Chondrocyte (in vitro differentiated cells): ENCODE results near the gene NMB. TPM values are rescaled to one million over a fixed set of nuclear protein-coding genes. Genes with fewer than 3 reads are reported as not detected.

Experiments
- DNase-seq: peaks from one replicate; pipeline ENCODE4 v3.0.0; 2021; ENCODE audit warnings: mixed read lengths, low spot score
- H3K27ac Mint-ChIP-seq: one replicate; pipeline ENCODE4 v1.8.0; 2021; ENCODE audit warnings: mild to moderate bottlenecking, moderate library complexity, mixed read lengths; ENCODE audit not compliant: unreplicated experiment
- H3K27me3 Mint-ChIP-seq: 2 replicates; pipeline ENCODE4 v1.8.0; 2021; ENCODE audit warnings: low read depth, mixed read lengths
- H3K36me3 Mint-ChIP-seq: 2 replicates; pipeline ENCODE4 v1.8.0; 2021; ENCODE audit warnings: low read depth, mixed read lengths
- H3K4me1 Mint-ChIP-seq: 2 replicates; pipeline ENCODE4 v1.8.0; 2021; ENCODE audit warnings: low read depth, mild to moderate bottlenecking, mixed read lengths
- H3K4me3 Mint-ChIP-seq: one replicate; pipeline ENCODE4 v1.8.0; 2021; ENCODE audit warnings: mild to moderate bottlenecking, moderate library complexity, mixed read lengths; ENCODE audit not compliant: unreplicated experiment
- H3K9me3 Mint-ChIP-seq: 2 replicates; pipeline ENCODE4 v1.8.0; 2021; ENCODE audit warnings: low read depth, mixed read lengths
- total RNA-seq: library from RNA; stranded (reverse); gene quantifications from 3 replicates; pipeline ENCODE4 v1.2.1, GENCODE V29; 2021
- TF ChIP-seq, protein P1 (sequence below): fragments of 200-600 bp; sonication (generic); IDR thresholded peaks from 2 replicates; pipeline ENCODE4 v1.5.0; 2021; ENCODE audit warnings: antibody characterized with exemption, mild to moderate bottlenecking, moderate library complexity

NMB gene
- total RNA-seq, 1 donor from 2014 or later, result 7.8 TPM

DNA sequence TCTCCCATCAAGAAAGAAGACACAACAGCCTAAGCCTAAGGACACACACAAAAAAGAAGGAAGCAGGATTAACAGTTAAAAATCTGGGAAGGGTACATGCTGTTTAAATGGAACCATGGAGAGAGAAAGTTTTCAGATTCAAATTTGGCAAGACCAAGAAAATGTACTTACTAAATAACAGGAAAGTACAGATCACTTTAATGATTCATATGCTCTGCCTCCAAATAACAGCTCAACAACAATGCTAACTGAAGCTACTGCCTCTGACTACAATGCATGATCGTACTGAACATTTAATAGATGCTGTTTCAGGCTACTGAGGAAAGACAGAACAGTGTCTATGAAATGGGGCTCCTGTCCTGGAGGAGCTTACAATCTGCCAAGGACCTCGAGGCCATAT is 8.4 kb upstream of the NMB start:
- Mint-ChIP-seq H3K36me3 (peaks cover 23% of the 10 kb centered on the region), H3K27ac (no peak overlapping the region), H3K4me1 (peaks cover 7% of the 10 kb centered on the region), H3K4me3 (no peak overlapping the region), H3K9me3 (no peaks in the 10 kb centered on the region), H3K27me3 (no peaks in the 10 kb centered on the region)
- TF ChIP-seq, protein P1, sequence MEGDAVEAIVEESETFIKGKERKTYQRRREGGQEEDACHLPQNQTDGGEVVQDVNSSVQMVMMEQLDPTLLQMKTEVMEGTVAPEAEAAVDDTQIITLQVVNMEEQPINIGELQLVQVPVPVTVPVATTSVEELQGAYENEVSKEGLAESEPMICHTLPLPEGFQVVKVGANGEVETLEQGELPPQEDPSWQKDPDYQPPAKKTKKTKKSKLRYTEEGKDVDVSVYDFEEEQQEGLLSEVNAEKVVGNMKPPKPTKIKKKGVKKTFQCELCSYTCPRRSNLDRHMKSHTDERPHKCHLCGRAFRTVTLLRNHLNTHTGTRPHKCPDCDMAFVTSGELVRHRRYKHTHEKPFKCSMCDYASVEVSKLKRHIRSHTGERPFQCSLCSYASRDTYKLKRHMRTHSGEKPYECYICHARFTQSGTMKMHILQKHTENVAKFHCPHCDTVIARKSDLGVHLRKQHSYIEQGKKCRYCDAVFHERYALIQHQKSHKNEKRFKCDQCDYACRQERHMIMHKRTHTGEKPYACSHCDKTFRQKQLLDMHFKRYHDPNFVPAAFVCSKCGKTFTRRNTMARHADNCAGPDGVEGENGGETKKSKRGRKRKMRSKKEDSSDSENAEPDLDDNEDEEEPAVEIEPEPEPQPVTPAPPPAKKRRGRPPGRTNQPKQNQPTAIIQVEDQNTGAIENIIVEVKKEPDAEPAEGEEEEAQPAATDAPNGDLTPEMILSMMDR, result no peak
- no peak for DNase-seq

DNA sequence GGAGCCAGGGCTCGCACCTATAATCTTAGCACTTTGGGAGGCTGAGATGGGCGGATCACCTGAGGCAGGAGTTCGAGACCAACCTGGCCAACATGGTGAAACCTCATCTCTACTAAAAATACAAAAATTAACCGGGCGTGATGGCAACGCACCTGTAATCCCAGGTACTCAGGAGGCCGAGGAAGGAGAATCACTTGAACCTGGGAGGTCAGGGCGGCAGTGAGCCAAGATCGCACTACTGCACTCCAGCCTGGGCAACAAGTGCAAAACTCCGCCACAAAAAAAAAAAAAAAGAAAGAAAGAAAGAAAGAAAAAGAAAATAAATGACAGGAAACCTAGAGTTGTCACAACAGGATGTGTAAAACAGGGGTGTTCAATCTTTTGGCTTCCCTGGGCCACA is 3.0 kb upstream of the NMB start:
- DNase-seq, result no peak
- no peak overlapping the region for H3K27ac Mint-ChIP-seq
- H3K27me3 Mint-ChIP-seq, result no peaks in the 10 kb centered on the region
- peaks cover 12% of the 10 kb centered on the region for H3K4me1 Mint-ChIP-seq
- H3K9me3 Mint-ChIP-seq, result no peaks in the 10 kb centered on the region
- TF ChIP-seq, protein P1, result no peak
- H3K36me3 Mint-ChIP-seq, result peaks cover 9% of the 10 kb centered on the region
- no peak overlapping the region for H3K4me3 Mint-ChIP-seq

DNA sequence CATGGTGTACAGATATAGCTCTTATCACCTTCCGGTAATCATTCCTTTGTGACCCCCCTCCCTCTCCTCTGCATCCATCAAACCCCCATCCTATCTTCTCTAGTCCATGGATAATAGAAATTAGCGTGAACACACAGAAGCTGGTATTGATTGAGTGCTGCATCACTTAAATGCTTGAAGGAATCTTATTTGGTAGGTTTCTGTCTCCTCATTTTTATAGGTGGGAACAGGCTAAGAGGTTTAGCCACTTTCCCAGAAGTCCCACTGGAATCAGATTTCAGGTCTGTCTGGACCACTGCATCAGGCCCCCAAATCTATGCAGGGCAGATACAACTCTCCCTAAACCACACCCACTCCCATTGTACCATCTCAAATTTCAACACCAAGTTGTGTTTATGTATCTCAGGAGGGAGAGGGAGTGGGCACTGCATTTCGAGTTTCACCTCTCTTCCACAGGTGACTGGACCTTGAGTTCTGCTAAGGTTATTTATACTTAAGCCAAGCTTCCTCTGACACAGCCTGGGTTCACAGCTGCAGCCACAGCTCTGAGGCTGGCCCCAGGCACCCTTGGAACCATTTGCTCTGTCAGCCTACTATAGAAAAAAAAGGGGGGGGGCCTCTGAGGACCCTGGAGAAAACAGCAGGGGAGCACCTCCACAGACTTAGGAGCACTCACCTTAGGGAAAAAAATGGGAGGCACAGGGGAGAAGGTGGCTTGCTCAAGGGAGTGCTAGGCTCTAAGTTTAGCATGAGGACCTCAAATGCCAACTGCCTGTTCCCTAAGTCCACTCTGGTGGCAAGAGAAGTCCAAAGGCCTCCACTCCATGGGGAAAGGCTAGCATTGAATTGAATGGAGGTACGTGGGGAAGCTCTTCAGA is 2.1 kb upstream of the NMB start:
- Mint-ChIP-seq H3K4me1 (peaks cover 18% of the 10 kb centered on the region), H3K27ac (peak overlapping the region; percentile 5), H3K9me3 (no peaks in the 10 kb centered on the region), H3K27me3 (no peaks in the 10 kb centered on the region), H3K36me3 (peaks cover 5% of the 10 kb centered on the region), H3K4me3 (no peak overlapping the region)
- DNase-seq, result no peak
- TF ChIP-seq, protein P1, result no peak

DNA sequence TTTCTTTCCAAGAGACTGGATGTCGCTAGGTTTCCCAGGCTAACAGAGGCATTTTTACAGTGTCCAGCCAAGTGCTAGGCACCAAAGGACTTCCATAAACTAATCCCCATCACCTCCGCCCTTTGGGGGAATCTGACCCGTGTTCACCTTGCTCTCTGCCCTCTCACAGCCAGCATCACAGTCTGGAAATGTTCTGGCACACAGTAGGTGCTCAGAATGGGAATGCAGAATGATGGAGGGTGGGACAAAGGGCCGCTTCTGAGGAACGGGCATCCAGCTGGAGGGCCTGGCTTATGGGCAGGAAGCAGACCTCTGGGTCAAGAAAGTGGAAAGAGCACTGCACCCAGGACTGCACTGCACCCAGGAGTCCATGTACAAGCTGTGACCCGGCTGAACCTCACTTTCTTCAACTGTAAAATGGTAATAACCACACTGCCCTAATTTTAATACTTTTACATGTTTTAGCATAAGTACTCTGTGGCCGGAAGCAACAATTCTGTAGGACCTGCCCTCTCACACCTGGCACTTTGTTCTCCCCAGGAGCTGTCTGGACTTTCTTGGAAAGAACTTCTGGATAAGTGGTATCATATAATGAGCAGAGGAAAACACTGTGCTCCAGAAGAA is 901 bp upstream of the NMB start:
- TF ChIP-seq, protein P1, result no peak
- Mint-ChIP-seq H3K4me3 (peak overlapping the region; percentile 70), H3K36me3 (peaks cover 1% of the 10 kb centered on the region), H3K4me1 (peaks cover 24% of the 10 kb centered on the region), H3K27me3 (no peaks in the 10 kb centered on the region), H3K9me3 (no peaks in the 10 kb centered on the region), H3K27ac (peak overlapping the region; percentile 85)
- no peak for DNase-seq

DNA sequence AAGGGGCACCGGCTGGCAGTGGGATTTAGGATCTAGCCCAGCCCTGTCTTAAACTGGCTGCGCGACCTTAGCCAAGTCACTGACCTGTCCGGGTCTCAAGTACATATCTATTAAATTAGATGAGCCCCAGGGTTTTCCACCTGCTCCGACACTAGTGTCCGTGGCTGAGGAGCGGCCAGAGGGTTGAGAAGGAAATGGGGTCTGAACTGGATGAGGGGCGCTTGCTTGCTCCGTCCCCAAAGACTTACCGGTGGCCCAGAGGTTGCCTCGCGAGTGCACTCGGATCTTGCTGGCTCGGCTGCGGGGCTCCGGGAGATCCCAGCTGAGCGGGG is 285 bp downstream of the NMB start:
- Mint-ChIP-seq H3K4me1 (peaks cover 32% of the 10 kb centered on the region), H3K27me3 (no peaks in the 10 kb centered on the region), H3K36me3 (peaks cover 1% of the 10 kb centered on the region), H3K9me3 (no peaks in the 10 kb centered on the region), H3K4me3 (peak overlapping the region; percentile 67), H3K27ac (no peak overlapping the region)
- DNase-seq, result no peak
- TF ChIP-seq, protein P1, result no peak
